ENCODE results near the gene PLCD4.

GRCh38 chr2:218566296-218566695 lies 41.4 kb upstream of the PLCD4 start:
- TF ChIP-seq CTCF (IDR thresholded peaks at IDR 0.05) = no peak
- TF ChIP-seq POLR2A (IDR thresholded peaks at IDR 0.05) = no peak

Measured in right lobe of liver (tissue), 4 donors.